NCI-H526 (cell line): ENCODE measurements around the gene TH.
A peak's percentile ranks its signal among the peaks of the same experiment; 100 is the strongest.

Experiments
- DNase-seq, 2 experiments: peaks; one replicate each; lab custom pipeline; 2025; lab: John Stamatoyannopoulos, UW

The TH gene

DNA sequence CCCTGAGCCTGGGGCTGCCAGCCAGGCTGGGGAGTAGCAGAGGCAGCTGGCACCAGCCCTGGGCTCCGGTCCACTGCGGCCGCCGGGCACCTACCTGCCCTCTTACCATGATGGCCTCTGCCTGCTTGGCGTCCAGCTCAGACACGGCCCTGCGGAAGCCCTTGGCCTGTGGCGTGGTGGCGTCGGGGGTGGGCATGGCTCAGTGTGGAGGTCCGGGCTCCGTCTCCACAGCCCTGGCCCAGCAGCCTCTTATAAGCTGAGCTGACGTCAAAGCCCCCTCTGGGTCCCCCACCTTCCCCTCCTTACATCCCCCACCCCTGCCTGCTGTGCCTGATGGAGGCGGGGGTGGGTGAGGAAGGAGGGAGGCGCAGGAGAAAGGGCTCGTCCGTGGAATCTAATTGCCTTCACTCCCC lies at the start of gene TH:
Gene TH, minus strand, starts transcription at position 225 of the 413 bp plus-strand sequence. Its CDS starts 29 bp downstream, at position 196.
- DNase-seq = no peak

DNA sequence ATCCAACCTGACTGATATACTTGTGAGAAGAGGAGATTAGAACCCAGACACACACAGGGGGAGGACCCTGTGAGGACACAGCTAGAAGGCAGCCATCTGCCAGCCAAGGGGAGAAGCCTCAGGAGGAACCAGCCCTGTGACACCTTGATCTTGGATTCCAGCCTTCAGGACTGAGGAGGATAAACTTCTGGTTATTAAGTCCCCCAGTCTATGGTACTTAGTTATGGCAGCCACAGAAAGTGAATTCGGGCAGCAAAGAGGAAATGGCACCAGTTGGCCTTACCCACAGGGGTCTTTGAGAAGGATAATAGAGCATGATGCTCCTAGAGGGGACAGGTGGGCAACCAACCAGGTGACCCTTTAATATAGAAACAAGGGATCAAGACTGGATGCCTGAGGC lies 49.4 kb upstream of the TH start:
- no peak for DNase-seq

DNA sequence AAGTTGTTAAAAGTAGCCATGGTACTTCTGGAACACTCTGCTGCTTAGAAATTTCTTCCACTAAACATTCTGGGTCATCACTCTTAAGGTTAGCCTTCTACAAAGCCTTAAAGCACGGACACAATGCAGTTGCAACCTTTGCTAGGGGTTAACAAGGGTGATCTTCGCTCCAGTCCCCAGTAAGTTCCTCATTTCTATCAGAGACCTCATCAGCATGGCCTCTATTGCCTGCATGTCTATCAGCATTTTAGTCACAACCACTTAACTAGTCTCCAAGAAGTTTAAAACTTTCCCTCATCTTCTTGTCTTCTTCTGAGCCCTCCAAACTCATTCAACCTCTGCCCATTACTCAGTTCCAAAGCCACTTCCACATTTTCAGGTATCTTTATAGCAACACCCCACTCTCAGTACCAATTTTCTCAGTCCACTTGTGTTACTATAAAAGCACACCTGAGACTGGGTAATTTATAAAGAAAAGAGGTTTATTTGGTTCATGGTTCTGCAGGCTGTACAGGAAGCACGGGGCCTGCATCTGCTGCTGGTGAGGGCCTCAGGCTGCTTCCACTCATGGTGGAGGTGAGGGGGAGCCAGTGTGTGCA lies 48.7 kb upstream of the TH start:
- no peak for DNase-seq

DNA sequence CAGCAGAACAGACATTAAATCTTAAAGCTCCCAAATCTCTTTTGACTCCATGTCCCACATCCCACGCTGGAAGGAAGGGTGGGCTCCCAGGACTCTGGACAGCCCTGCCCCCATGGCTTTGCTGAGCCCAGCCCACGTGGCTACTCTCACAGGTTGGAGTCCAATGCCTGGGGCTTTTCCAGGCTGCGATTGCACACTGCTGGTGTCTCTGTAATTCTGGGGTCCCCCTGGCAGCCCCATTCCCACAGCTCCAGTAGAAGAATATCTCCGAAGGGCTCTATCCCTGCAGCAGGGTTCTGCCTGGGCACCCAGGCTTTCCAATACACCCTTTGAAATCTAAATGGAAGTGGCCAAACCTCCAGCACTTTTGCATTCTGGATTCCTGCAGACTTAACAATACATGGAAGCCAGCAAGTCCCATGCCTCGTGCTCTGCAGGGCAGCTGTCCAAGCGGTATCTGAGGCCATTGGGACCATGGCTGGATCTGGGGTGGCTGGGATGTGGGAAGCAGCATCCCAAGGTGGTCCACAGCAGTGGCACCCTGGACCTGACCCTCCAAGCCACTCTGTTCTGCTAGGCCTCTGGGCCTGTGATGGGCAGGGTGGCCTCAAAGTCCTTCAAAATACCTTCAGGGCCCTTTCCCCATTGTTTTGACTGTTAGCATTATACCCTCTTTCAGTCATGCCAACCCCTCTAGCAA lies 47.9 kb upstream of the TH start:
- no peak for DNase-seq

DNA sequence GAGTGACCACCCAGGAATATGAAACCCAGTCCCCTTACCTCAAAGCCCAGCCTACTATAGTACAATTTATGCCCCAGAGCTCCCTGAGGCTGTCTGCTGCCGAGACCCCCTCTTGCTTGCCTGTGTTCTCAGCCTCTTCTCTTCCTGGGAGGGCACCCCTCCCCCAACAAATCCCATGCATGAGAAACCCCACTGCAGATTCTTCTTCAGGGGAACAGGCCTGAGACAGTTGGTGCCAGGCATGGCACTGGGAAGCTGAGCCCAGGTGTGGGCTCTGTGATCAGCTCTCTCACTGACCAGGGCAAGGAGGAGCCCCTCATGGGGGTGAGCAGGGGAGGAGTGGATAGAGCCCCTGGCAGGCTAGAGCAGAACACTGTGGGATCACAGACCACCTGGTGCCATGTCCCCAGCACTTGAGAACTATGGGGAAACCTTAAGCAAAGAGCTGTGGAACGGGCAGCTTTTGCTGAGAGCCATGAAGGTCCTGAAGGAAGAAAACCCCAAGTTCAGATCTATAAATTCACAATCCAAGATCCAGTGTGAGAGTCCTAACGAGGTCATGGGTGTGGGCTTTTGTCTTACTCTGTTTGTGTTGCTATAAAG lies 46.5 kb upstream of the TH start:
- DNase-seq = no peak

DNA sequence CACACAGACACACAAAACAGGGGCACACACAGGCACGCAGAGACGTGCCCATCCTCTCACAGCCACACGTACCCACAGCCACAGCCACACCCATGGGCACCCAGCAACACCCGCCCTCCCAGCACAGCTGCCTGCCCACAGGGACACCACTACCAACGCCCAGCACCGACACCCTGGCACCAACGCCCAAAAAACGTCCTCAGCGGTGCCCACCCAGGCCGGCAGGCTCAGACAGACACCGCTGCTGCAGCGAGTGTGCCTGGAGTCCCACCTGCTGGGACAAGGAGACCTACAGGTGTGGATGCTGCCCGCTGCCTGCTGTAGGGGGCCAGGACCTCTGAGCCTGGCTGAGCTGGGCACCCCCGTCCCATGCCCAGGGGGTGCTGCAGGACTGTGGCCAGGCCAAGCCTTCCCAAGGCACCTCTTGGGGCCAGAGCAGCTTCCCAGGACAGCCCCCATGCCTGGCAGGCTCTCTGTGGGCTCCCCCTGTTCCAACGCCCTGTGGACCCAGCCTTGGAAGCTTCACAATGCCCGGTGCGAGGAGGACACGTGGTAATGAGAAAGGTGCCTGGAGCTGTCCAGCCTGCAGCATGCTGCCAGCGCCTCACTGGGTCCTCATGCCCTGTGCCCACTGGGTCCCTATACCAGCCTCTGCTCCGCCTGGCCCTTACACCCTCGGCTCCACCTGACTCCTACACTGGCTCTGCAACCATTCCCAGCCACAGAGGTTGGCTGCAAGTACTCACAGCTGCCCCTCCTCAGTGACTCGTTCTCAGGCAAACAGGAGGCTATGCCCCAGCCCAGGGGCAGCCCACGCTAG lies 45.8 kb upstream of the TH start:
- DNase-seq = peak in 1 of 2 experiments; percentile 72

DNA sequence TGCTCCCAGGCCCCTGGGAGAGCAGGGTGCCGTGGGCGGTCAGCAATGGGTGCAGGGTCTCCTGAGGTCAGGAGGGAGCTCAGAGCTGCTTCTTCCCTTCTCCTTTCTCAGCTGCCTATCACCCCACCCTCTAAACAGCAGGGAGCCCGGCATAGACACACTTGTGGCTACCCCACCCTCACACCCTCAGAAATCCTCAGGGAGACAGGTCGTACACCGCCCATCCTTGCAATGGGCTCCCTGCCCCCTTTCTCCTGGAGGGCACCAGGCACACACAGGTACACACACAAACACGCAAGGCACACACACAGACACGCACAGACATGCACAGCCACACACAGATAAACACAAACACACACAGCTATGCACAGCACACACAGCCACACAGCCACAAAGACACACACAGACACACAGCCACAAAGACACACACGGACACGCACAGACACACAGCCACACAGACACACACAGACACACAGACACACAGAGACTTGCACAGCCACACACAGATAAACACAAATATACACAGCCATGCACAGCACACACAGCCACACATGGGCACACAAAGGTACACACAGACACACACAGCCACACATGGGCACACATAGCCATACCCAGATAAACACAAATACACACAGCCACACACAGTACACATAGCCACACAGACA lies 44.9 kb upstream of the TH start:
- no peak for DNase-seq

DNA sequence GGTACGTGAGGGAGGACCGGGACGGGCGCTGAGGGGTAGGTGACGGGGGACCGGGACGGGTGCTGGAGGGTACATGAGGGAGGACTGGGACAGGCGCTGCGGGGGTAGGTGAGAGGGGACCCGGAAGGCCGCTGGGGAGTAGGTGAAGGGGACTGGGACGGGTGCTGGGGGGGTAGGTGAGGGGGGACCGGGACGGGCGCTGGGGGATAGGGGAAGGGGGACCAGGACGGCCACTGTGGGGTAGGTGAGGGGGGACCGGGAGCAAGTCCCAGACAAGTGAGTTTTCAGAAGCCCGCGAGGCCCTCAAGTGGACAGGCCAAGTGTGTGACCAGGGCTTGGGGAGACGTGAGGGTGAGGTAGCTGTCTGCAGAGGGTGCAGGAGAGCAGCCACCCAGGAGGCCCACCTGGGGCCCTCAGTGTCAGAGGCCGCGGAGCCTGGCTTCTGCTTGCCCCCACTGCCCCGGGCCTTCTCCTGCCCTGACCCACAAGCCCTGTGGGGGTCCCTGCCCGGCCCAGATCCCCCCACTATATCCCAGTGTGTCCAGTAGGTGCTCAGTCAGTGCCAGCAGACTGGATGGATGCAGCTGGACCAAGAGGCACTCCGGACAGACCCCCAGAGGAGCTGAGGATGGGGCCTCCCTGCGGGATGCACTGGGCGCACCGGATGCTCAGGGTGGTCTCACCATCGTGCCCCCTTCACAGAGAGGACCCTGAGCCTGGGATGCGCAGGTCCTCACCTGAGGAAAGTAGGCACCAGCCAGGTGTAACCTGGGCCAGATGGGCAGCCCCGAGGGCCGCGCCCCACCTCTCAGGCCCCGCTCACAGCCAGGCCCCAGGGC lies 44.2 kb upstream of the TH start:
- peak in 1 of 2 experiments; percentile 49 for DNase-seq

DNA sequence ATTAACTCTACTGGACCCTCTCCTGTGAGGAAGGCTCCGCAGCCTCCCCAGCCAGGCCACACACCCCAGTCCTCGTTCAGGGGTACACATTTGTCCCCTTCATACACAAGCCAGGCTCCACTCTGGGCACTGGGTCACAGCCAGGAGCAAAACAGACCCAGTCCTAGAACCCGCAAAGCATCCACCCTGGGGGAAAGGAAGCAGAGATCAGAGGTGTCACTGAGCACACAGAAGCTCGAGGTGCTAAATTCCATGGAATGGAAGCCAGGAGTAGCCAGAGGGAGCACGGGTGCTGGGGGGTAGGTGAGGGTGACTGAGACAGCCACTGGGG lies 43.6 kb upstream of the TH start:
- no peak for DNase-seq

DNA sequence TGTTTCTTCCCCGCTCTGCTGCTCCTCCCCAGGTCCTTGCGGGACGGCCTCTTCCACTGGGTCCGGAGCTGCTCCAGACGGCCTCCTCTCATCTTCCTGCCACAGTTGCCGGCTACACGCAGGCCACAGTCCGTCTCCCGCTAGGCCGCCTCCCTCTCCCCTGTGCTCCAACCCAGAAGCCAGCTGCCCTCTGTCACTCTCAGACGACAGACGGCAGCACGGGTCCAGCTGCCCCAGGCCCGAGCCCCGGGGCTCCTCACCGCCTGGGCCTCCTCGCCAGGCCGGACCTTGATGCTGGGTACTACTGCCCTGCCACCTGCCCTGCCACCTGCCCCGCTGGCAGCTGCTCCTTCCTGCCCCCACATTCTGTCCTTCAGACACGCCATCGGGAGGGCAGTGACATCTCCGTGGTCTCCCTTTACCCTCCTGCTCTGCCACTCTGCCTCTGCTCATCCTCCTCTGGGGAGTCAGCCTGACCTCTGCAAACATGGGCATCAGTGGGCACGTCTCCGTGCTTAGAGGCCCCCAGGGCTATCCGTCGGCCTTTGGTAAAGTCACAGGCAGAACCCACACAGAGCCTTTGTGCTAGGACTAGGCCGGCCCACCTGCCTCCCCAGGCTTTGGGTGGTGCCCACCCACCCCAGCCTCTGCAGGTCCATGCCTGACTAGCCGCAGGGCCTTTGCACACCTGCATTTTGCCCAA lies 43.1 kb upstream of the TH start:
- peak; percentile 23 to 68 for DNase-seq

DNA sequence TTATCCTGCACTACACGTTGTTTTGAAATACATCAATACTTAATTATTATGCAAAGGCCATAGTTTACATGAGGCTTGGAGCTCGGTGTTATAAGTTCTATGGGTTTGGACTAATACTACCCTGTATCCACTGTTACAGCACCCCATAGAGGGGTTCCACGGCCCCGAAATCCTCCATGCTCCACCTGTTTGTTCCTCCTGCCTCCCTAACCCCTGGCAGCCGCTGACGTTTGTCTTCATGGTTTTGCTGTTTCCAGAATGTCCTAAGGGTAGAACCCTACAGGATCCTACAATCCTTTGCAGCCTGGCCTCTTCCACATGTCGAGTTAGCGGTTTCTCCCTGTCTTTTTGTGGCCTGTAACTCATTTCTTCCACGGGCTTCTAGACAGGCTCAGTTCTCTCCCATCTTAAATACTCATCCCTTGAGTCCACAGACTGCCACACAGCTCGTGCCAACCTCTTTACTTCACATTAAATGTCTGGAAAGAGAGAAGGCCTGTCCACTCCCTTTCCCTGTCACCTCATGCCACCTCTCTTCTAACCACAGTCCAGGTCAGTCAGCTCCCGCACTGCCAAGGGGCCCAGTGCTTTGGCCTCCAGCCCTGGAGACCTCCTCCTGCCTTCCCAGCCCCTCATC lies 42.4 kb upstream of the TH start:
- DNase-seq = peak in 1 of 2 experiments; percentile 75

DNA sequence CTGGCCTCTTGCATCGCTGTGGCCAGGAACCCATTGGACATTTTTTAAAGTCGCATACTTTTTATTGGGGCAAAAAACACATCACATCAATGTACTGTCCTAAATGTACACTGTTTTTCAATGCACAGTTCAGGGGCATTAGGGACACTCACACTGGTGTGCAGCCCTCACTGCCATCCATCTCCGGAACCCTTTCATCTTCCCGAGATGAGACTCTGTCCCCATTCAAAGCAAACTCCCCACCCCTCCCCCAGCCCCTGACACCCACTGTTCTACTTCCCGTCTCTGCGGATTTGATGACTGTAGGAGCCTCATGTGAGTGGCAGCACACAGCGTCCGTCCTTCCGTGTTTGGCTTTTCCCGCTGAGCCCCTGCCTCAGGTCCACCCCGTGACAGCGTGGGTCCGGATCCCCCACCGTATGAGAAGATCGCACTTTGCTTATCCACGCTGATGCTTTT lies 41.8 kb upstream of the TH start:
- DNase-seq = peak; percentile 80 to 95

DNA sequence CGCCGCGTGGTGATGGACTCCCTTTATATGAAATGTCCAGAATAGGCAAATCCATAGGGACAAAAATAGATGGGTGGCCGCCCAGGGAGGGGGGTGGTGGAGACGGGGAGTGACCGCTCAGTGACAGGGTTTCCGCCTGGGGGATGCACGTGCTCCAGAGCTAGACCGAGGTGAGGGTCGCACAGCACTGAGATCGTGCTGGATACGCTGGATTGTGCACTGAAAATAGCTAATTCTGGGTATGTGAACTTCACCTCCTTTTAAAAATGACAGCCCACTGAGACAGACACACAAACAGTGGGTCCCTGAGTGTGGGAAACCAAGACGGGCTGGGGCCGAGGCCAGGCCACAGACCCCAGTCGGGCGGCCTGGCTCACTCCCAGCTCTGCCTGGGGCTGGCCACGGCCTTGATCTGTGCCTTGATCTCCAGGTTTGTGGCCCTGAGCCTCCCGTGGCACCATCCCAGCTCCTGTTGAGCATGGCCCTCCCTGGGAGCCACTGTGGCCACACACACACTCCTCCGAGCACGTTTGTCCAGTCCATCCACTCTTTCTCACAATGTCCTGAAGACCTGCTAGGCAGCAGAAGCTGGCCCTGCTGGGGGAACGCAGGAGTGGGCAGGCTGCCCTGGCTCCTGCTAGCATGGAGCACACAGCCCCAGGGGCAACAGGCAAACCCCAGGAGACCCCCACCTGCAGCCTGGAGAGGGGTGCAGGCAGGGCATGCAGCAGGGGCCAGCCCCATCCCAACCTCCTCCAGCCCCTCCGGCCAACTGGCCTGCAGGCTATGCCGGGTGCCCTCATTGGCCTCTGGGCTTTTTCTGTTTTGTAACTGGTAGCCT lies 41.0 kb upstream of the TH start:
- peak in 1 of 2 experiments; percentile 46 for DNase-seq

DNA sequence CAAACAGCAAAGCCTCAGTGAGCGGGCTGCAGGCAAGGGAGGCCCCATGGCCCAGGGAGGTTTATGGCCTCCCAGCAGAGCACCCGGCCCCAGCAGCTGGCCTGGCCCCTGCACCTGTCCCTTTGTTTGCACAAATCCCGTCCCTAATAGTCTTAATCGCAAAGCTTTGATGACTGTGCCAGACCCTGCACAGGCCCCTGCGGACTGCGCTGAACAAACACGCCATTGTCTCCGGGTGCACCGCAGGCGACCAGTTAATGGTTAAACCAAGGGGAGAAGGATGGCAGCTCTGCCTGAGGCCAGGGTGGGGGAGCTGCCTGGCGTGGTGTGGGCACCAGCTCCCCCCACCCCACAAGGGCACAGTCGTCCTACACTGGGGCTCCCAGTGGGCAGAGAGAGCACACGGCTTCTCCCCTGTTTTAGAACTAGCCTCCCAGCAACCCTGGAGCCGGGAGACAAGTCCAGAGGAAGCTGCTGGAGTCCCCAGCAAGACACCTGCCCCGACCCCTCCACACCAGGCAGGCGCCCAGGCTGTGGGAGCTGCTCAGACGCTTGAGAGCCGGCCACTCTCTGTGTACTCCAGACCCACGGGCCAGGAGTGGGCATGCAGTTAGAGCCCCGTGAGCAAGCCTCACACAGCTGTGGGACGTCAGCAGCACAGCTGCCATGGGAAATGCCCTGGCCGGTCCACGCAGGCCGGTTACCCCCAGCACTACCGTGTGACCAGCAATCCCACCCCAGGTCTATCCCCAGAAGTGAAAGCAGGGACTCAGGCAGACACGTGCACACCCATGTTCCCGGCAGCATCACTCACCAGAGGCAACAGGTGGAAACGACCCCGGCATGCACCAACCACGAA lies 39.7 kb upstream of the TH start:
- peak; percentile 99 for DNase-seq

DNA sequence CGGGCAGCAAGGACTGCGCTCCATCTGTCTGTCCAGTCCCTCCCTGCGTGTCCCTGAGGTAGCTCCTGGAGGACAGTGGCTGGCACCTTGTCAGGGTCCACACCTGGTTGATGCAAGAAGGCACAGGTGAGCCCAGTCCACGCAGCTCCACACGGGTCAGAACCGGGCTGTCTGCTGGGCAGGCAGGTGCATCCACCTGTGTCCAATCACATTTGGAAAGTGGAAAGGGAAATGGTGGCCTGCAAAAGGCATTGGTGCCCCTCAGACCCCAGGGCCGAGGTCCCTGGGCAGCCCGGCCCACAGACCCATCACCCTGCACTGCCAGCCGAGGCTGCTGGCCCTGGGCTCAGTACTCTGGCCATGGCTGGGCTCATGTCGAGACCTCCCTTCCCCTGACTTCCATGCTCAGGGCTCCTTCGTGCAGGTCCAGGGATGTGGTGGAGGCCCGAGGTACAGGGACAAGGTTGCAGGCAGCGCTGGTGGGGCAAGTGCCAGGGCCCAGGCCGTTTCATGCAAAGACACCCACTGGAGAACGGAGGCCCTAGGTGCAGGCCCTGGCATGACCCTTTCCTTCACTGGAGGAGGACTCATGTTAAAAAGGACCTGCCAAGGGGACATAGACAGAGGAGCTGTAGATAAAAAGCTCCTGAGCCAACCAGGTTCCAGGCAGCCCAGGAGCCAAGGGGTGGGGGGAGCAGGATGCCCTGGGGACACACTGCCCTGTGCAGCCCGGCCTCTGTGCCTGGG lies 38.9 kb upstream of the TH start:
- no peak for DNase-seq

DNA sequence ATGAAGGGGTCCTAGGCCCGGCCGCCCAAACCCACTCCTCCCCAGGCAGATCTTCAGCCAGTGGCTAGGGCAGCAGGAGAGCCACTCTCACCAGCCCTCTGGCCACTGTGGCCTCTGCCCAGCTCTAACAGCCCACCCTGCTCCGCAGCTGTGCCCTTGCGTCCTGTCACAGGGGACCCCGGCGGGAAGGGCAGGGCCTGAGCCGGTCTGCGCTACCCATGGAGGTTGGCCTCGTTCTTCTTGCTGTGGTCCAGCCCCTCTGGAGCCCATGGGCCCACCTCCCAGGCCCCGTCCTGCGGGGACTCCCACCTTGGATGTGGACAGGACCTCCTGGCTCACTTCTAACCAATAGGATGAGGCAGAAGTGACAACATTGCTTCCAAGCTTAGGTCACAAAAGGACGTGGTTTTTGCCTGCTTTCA lies 38.3 kb upstream of the TH start:
- no peak for DNase-seq

DNA sequence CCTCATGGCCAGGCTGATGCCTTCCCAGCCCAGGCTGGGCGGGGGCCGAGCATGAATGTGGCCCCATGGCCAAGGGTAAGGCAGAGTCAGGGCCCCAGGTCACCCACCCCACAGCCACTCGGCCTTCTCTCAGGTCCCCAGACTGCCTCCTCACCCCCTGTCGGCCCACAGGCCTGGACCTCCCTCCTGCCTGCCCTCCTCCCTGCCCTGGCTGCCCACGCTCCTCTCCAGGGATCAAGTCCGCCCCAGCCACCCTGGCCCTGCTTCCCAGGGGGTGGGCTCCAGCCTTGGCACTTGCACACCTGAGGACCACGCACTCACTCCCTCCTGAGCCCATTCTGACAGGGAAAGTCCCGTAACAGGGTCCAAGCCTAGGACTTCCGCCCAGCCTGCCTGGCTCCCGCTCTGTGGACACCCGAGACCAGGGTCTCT lies 37.8 kb upstream of the TH start:
- no peak for DNase-seq
